Transverse colon (tissue), 4 donors: ENCODE results near the gene KRT74. TPM values are rescaled to one million over a fixed set of nuclear protein-coding genes. Genes with fewer than 3 reads are reported as not detected.

Experiments used
- DNase-seq: peaks from one replicate; pipeline ENCODE4 v3.0.0-alpha.2; 2019
- H3K27ac ChIP-seq, 4 donors: fragments of 200-600 bp; sonication (generic); 2 replicates each; pipeline ENCODE4 v1.5.1; 2016 to 2018; ENCODE audit warnings: inconsistent platforms in 4 of 4
- H3K27me3 ChIP-seq: fragments of 200-600 bp; sonication (generic); 2 replicates; pipeline ENCODE4 v1.5.1; 2017; ENCODE audit warnings: inconsistent platforms
- H3K36me3 ChIP-seq, 4 donors: fragments of 200-600 bp; sonication (generic); 2 replicates each; pipeline ENCODE4 v1.5.1; 2017 to 2019; ENCODE audit warnings: inconsistent platforms in 4 of 4
- H3K4me1 ChIP-seq, 4 donors: fragments of 200-600 bp; sonication (generic); 2 replicates each; pipeline ENCODE4 v1.5.1; 2017 to 2020; ENCODE audit warnings: inconsistent platforms in 4 of 4
- H3K4me3 ChIP-seq, 4 donors: fragments of 200-600 bp; sonication (generic); 1 replicate in 1 of 4; 2 replicates in 3 of 4; pipeline versions ENCODE4 v1.5.1 to v1.6.1; 2017 to 2019; ENCODE audit warnings: inconsistent platforms in 4 of 4
- H3K9me3 ChIP-seq, 2 donors: fragments of 200-600 bp; sonication (generic); 2 replicates each; pipeline ENCODE4 v1.5.1; 2017 to 2019; ENCODE audit warnings: inconsistent platforms in 2 of 2
- EP300 ChIP-seq: sonication (generic); formaldehyde crosslinking; IDR thresholded peaks from one replicate; pipeline ENCODE4 v1.6.1; 2017; ENCODE audit warnings: antibody characterized with exemption, low read depth
- POLR2A ChIP-seq: fragments of 450-650 bp; IDR thresholded peaks from one replicate; pipeline ENCODE4 v1.6.1; 2016; ENCODE audit warnings: antibody characterized with exemption, mild to moderate bottlenecking, moderate library complexity
- POLR2AphosphoS5 ChIP-seq, 3 donors: sonication (generic); formaldehyde crosslinking; IDR thresholded peaks; one replicate each; pipeline ENCODE4 v1.6.1; 2016; ENCODE audit warnings: antibody characterized with exemption in 3 of 3
- WGBS, 2 donors: methylation state at CpG; one replicate each; pipeline ENCODE4 v1.1.5; 2018; ENCODE audit warnings: low coverage in 1 of 2; 5-methylcytosine and 5-hydroxymethylcytosine counted together
- in situ Hi-C, 4 donors: fragments of 200-750 bp; cut with MboI; loops; one replicate each; pipeline versions ENCODE4 v1.15.0 to v1.15.1; 2017; ENCODE audit warnings: low sequenced_read_pairs in 3 of 4, low pct_ligation_motif_present in 1 of 4, low pct_unique_long_range_greater_than_20kb in 1 of 4
- intact Hi-C: fragments of 100-400 bp; cut with DNase I; formaldehyde crosslinking; loops from one replicate; pipeline ENCODE4 v1.15.1; 2023; ENCODE audit warnings: low total_unique reads
- total RNA-seq, 4 donors: library from RNA; depleted of rRNA; stranded (reverse); fragments of >200 nt; gene quantifications; one replicate each; pipeline ENCODE4 v1.1.0, GENCODE V29; 2016
- TF ChIP-seq, protein P1 (sequence below), 5 experiments: fragments of 200-600 bp in 3 of 5; fragments of 450-650 bp in 2 of 5; sonication (generic) in 3 of 5; IDR thresholded peaks; 1 replicate in 2 of 5; 2 replicates in 3 of 5; pipeline ENCODE4 v1.5.1; 2016 to 2017; ENCODE audit warnings: antibody characterized with exemption in 5 of 5, inconsistent platforms in 3 of 5, mild to moderate bottlenecking in 2 of 5, moderate library complexity in 1 of 5

Gene KRT74
- total RNA-seq, 4 donors from 2014 or later = not detected

DNA sequence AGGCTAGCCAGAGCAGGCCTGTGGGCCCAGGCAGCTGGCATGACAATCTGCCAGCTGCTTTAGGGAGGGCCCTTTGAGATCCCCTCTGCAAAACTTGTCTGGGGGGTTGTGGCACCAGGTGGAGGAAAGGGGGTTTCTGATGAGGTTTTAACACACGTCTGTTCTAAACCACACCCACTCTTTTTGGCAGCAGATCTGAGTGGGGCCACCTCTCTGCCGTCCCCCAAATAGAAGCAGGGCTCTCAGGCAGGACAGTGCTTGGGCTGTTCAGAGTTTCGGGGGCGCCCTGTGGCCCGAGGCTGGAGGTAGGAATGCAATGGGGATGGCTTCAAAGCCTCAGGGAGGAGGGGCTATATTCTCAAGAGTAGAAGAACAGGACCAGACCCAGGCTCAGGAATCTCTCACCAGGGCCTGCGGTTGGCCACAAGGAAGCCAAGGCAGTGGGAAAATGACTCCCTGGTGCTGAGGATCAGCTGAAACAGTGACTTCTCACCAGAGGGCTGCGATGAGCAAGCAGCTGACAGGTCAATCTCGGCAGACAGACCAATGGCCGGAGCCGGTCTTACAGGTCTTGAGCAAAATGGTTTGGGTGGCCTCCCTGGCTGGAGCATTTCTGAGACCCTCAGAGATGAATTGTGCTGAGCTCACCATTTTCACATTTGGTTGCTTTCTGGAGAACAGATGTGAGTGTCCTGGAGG, 51.9 kb downstream of the KRT74 start:
- TF ChIP-seq, protein P1, sequence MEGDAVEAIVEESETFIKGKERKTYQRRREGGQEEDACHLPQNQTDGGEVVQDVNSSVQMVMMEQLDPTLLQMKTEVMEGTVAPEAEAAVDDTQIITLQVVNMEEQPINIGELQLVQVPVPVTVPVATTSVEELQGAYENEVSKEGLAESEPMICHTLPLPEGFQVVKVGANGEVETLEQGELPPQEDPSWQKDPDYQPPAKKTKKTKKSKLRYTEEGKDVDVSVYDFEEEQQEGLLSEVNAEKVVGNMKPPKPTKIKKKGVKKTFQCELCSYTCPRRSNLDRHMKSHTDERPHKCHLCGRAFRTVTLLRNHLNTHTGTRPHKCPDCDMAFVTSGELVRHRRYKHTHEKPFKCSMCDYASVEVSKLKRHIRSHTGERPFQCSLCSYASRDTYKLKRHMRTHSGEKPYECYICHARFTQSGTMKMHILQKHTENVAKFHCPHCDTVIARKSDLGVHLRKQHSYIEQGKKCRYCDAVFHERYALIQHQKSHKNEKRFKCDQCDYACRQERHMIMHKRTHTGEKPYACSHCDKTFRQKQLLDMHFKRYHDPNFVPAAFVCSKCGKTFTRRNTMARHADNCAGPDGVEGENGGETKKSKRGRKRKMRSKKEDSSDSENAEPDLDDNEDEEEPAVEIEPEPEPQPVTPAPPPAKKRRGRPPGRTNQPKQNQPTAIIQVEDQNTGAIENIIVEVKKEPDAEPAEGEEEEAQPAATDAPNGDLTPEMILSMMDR (IDR thresholded peaks at IDR 0.05) = no peak
- no peak overlapping the region for H3K4me3 ChIP-seq
- DNase-seq = no peak

DNA sequence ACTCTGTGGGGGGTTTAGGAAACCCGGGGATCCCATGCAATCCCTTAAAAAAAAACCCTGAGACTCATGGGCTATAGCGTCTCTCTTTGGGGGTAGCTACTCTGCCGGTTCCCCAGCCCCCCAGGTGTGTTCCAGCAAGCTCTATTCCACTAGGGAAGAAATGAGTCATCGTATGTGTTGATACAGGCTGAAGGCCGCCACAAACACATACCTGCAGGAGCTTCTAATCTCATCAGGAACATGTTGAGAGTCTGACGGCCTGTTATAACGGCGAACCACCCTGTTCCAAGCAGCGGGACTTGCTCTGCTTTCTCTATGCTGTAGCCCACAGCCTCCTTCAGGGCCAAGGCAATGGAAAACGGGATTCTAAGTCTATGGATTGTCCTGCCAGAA, 52.5 kb downstream of the KRT74 start:
- in situ Hi-C loops = no loop called here
- TF ChIP-seq EP300 (no peak), POLR2A (no peak), POLR2AphosphoS5 (IDR thresholded peaks at IDR 0.05) (no peak)
- TF ChIP-seq, protein P1 (IDR thresholded peaks at IDR 0.05) = no peak
- WGBS, 2 donors = 61% methylated on average over 10 of the region's 10 CpGs; no CpG with 5 or more reads in 1 of the 2 donors
- no peaks in the 10 kb centered on the region for H3K27me3 ChIP-seq
- H3K27ac ChIP-seq = no peak overlapping the region
- no peak overlapping the region for H3K4me3 ChIP-seq
- no peak for DNase-seq
- no peaks in the 10 kb centered on the region for H3K4me1 ChIP-seq
- intact Hi-C loops = no loop called here
- H3K36me3 ChIP-seq = no peaks in the 10 kb centered on the region
- H3K9me3 ChIP-seq = no peaks in the 10 kb centered on the region

More for the DNA sequence above, 51.9 kb downstream of the KRT74 start:
- Histone ChIP-seq H3K4me1 (no peaks in the 10 kb centered on the region), H3K9me3 (no peaks in the 10 kb centered on the region), H3K36me3 (no peaks in the 10 kb centered on the region), H3K27me3 (no peaks in the 10 kb centered on the region), H3K27ac (no peak overlapping the region)
- in situ Hi-C loops = no loop called here
- 78% methylated on average over 10 of the region's 10 CpGs; no CpG with 5 or more reads in 1 of the 2 donors for WGBS, 2 donors
- intact Hi-C loops = no loop called here

DNA sequence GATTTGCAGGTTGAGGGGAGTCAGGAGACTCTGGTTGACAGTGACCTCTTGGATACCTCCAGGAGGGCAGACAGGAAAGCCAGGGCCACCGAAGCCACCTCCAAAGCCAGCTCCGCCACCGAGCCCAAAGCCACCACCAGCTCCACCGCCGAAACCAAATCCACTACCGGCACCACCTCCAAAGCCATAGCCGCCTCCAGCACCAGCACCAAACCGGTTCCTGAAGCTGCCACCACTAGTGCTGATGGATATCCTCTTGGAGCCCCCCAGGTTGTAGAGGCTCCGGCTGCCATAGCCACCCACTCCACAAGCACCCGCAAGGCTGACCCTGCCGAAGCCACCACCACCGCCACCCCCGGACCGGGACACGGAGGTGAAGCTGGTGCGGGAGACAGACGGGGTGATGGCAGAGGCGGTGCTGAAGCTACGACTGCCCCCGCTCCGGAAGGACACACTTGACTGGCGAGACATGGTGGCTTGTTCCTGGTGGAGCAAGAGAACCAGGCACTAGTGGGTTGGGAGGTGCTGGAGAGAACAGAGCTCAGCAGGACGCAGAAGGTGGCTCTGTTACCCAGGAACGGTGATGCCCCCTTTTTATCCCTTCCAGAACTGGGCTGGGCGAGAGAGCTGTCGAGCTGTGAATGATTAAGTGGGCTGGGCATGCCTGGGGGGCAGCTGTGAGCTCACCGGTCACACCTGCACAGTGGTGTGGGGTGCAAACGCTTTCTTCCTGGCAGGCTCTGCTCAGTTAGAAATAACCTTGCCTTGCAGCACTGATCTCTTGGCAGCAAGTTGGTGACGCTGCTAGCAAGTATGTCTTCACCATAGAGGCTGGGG, 53.6 kb downstream of the KRT74 start, which contains the start of gene KRT5:
Gene KRT5 (minus strand): TSS at position 569 of the 837 bp plus-strand sequence. CDS start 98 bp downstream, at position 471.
- intact Hi-C loops (loop anchor here (10.0 kb wide), 1 partner anchor 145 kb away; no protein-coding TSS in a partner anchor), in situ Hi-C loops (no loop called here)
- no peaks in the 10 kb centered on the region for H3K27me3 ChIP-seq
- no peak within 1 kb of the TSS for H3K4me3 ChIP-seq
- H3K36me3 ChIP-seq = no peaks in the 10 kb centered on the region
- no peak within 1 kb of the TSS for H3K27ac ChIP-seq
- DNase-seq = no peak
- no peaks in the 10 kb centered on the region for H3K4me1 ChIP-seq
- H3K9me3 ChIP-seq = no peaks in the 10 kb centered on the region
- WGBS, 2 donors = 90% methylated on average over 29 of the region's 29 CpGs; no CpG with 5 or more reads in 1 of the 2 donors
- TF ChIP-seq POLR2AphosphoS5 (IDR thresholded peaks at IDR 0.05) = no peak
- TF ChIP-seq, protein P1 (IDR thresholded peaks at IDR 0.05) = no peak
- TF ChIP-seq EP300 = no peak
- TF ChIP-seq POLR2A = no peak

DNA sequence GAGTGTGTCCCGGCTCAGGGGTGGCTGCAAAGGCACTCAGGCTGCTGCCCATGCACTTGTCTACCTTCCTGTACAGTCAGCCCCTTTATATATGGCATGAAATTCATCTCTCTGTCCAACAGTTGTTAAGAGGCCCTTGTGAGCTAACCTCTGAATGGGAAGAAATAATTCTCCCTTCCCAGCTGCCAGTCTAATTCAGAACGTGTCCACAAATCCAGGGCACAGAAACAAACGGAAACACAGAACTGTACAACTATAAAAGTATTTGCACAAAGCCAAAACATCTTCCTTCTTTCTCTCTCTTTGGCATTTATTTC, 54.3 kb downstream of the KRT74 start:
- H3K27me3 ChIP-seq = no peaks in the 10 kb centered on the region
- DNase-seq = no peak
- WGBS, 2 donors = 51 to 74% methylated on average over 3 of the region's 3 CpGs
- H3K4me1 ChIP-seq = no peaks in the 10 kb centered on the region
- in situ Hi-C loops (no loop called here), intact Hi-C loops (loop anchor here (10.0 kb wide), 1 partner anchor 145 kb away; no protein-coding TSS in a partner anchor)
- H3K36me3 ChIP-seq = no peaks in the 10 kb centered on the region
- TF ChIP-seq EP300 (no peak), POLR2AphosphoS5 (IDR thresholded peaks at IDR 0.05) (no peak), POLR2A (no peak)
- TF ChIP-seq, protein P1 (IDR thresholded peaks at IDR 0.05) = no peak
- no peaks in the 10 kb centered on the region for H3K9me3 ChIP-seq
- H3K4me3 ChIP-seq = no peak overlapping the region
- H3K27ac ChIP-seq = no peak overlapping the region
